Hematopoietic multipotent progenitor cell treated with erythropoietin and hydrocortisone succinate and interleukin-3 and kit ligand, for 6 days (in vitro differentiated cells): Measurements from ENCODE around the gene IFT80.

Experiments used
- DNase-seq: peaks from one replicate; pipeline ENCODE4 v3.0.0-alpha.2; 2015

Gene IFT80

GRCh38 chr3:160399125-160400029 is at the start of gene IFT80, which contains the start of gene SMC4:
TSS of gene IFT80 (minus strand) at chr3:160399225. CDS start at chr3:160384600, 14,625 bp downstream.
TSS of gene SMC4 (plus strand) at chr3:160399650. CDS start at chr3:160400827, 1,177 bp downstream.
- DNase-seq, result peak; percentile 98

GRCh38 chr3:160447544-160447943 is 48.5 kb upstream of the IFT80 start:
- peak; percentile 70 for DNase-seq

GRCh38 chr3:160446522-160447056 is 47.6 kb upstream of the IFT80 start:
- no peak for DNase-seq

- no peak for DNase-seq
Measured at GRCh38 chr3:160445854-160446253, 46.8 kb upstream of the IFT80 start.

GRCh38 chr3:160444411-160444810 is 45.4 kb upstream of the IFT80 start:
- DNase-seq, result peak; percentile 59

- no peak for DNase-seq
Measured at GRCh38 chr3:160440687-160441086, 41.7 kb upstream of the IFT80 start.

- DNase-seq, result no peak
Measured at GRCh38 chr3:160437083-160437455, 38.0 kb upstream of the IFT80 start.

- DNase-seq, result no peak
Measured at GRCh38 chr3:160435747-160436146, 36.7 kb upstream of the IFT80 start.

- no peak for DNase-seq
Measured at GRCh38 chr3:160435095-160435494, 36.1 kb upstream of the IFT80 start.

GRCh38 chr3:160434071-160434470 is 35.0 kb upstream of the IFT80 start:
- no peak for DNase-seq

GRCh38 chr3:160427832-160428424 is 28.9 kb upstream of the IFT80 start:
- no peak for DNase-seq

GRCh38 chr3:160417311-160417710 is 18.3 kb upstream of the IFT80 start:
- no peak for DNase-seq

GRCh38 chr3:160413613-160414248 is 14.7 kb upstream of the IFT80 start:
- DNase-seq, result peak; percentile 89

GRCh38 chr3:160412477-160412876 is 13.5 kb upstream of the IFT80 start:
- DNase-seq, result no peak

- no peak for DNase-seq
Measured at GRCh38 chr3:160409812-160410610, 11.0 kb upstream of the IFT80 start.

- no peak for DNase-seq
Measured at GRCh38 chr3:160403796-160404470, 4.9 kb upstream of the IFT80 start.

GRCh38 chr3:160403028-160403545 is 4.1 kb upstream of the IFT80 start:
- DNase-seq, result no peak

GRCh38 chr3:160402221-160403027 is 3.4 kb upstream of the IFT80 start:
- no peak for DNase-seq

GRCh38 chr3:160401291-160402095 is 2.5 kb upstream of the IFT80 start:
- DNase-seq, result peak; percentile 79

- DNase-seq, result no peak
Measured at GRCh38 chr3:160400702-160401150, 1.7 kb upstream of the IFT80 start.
